ENCODE data around the gene EGFR.

GRCh38 chr7:55205124-55205955 lies 186.5 kb downstream of the EGFR start:
- TF ChIP-seq POLR2A (IDR thresholded peaks at IDR 0.05): no peak
- no peak for TF ChIP-seq CTCF (IDR thresholded peaks at IDR 0.05)
- TF ChIP-seq EP300 (IDR thresholded peaks at IDR 0.05): no peak
